ENCODE measurements around the gene HTR3B.

GRCh38 chr11:113956986-113957385 lies 52.4 kb downstream of the HTR3B start:
- no peak for TF ChIP-seq RAD21 (conservative IDR thresholded peaks at IDR 0.05)
- no peak for TF ChIP-seq CTCF (IDR thresholded peaks at IDR 0.05; ENCODE audit: poor library complexity, severe bottlenecking)
- TF ChIP-seq REST (IDR thresholded peaks at IDR 0.05; ENCODE audit: borderline replicate concordance) = no peak
- no peak for TF ChIP-seq EZH2 (IDR thresholded peaks at IDR 0.05; ENCODE audit: borderline replicate concordance, insufficient read depth, low read length, poor library complexity, severe bottlenecking)
- TF ChIP-seq EP300 (conservative IDR thresholded peaks at IDR 0.05; ENCODE audit: poor library complexity, severe bottlenecking) = peak; percentile 47
- no peak for TF ChIP-seq TAF1 (IDR thresholded peaks at IDR 0.05; ENCODE audit: low read depth)

Data from neural cell (in vitro differentiated cells).